ENCODE measurements around the gene PLXNC1. TPM values are rescaled to one million over a fixed set of nuclear protein-coding genes. Genes with fewer than 3 reads are reported as not detected.

Gene PLXNC1
- total and polyA plus RNA-seq, 9 of the 15 experiments (the other 6 are each of a cell fraction or from before 2014, with no cell fraction given), result 0.08 to 0.87 (median 0.28) TPM

DNA sequence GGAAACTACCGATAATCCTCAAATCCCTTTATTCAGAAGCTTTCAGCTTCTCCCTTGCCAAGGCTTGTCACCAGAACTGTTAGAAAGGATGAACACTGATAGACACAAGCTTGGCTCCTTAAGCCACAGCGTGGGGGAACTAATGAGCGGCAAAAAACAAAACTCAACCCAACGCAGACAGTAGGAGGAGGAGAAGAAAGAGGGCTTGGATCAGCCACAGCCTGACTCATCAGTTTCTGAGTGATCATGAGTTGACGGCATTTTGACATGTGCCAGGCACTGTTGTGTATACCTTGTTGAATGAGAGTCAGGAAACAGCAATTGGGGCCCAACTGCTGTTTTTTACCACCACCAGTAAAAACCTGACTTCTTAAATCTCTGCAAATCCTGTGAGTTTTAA, 23.7 kb downstream of the PLXNC1 start (continued):
- peak; percentile 69 for TF ChIP-seq MGA (IDR thresholded peaks at IDR 0.05)
- no peak for TF ChIP-seq OTX1 (CRISPR knock-in tag; IDR thresholded peaks at IDR 0.05)
- TF ChIP-seq KLF1 (tag; IDR thresholded peaks at IDR 0.05), result no peak
- no peak for TF ChIP-seq ZNF561 (CRISPR knock-in tag; conservative IDR thresholded peaks at IDR 0.05)
- TF ChIP-seq EHMT2 (IDR thresholded peaks at IDR 0.05), result 0 out of 2 replicates have a peak, but pooled peaks have one; percentile 39
- TF ChIP-seq ZKSCAN8 (CRISPR knock-in tag; IDR thresholded peaks at IDR 0.05), result peak; percentile 56; the same call in 1 of the 2 replicates
- TF ChIP-seq, protein P1, sequence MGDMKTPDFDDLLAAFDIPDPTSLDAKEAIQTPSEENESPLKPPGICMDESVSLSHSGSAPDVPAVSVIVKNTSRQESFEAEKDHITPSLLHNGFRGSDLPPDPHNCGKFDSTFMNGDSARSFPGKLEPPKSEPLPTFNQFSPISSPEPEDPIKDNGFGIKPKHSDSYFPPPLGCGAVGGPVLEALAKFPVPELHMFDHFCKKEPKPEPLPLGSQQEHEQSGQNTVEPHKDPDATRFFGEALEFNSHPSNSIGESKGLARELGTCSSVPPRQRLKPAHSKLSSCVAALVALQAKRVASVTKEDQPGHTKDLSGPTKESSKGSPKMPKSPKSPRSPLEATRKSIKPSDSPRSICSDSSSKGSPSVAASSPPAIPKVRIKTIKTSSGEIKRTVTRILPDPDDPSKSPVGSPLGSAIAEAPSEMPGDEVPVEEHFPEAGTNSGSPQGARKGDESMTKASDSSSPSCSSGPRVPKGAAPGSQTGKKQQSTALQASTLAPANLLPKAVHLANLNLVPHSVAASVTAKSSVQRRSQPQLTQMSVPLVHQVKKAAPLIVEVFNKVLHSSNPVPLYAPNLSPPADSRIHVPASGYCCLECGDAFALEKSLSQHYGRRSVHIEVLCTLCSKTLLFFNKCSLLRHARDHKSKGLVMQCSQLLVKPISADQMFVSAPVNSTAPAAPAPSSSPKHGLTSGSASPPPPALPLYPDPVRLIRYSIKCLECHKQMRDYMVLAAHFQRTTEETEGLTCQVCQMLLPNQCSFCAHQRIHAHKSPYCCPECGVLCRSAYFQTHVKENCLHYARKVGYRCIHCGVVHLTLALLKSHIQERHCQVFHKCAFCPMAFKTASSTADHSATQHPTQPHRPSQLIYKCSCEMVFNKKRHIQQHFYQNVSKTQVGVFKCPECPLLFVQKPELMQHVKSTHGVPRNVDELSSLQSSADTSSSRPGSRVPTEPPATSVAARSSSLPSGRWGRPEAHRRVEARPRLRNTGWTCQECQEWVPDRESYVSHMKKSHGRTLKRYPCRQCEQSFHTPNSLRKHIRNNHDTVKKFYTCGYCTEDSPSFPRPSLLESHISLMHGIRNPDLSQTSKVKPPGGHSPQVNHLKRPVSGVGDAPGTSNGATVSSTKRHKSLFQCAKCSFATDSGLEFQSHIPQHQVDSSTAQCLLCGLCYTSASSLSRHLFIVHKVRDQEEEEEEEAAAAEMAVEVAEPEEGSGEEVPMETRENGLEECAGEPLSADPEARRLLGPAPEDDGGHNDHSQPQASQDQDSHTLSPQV (IDR thresholded peaks at IDR 0.05), result 0 out of 2 replicates have a peak, but pooled peaks have one; percentile 60
- peak; percentile 74; the same call in 1 of the 2 replicates for TF ChIP-seq L3MBTL2 (IDR thresholded peaks at IDR 0.05)
- TF ChIP-seq IRF2 (CRISPR knock-in tag; IDR thresholded peaks at IDR 0.05), result no peak

All from K562 (cell line).